OCI-LY3 (cell line): Measurements from ENCODE around the gene TBX2.

Source experiments
- H2AFZ ChIP-seq: fragments of 200-600, 300-600 bp; shearing (Covaris generic); 2 replicates; pipeline ENCODE4 v1.6.0; 2014; ENCODE audit warnings: antibody characterized with exemption, low read depth, low read length
- H3K27ac ChIP-seq: fragments of 200-600, 300-600 bp; sonication (generic); 2 replicates; pipeline ENCODE4 v1.5.1; 2014; ENCODE audit warnings: mild to moderate bottlenecking, low read length, moderate library complexity, mixed read lengths
- H3K27me3 ChIP-seq: fragments of 200-600, 300-600 bp; sonication (generic); 2 replicates; pipeline ENCODE4 v1.6.1; 2014; ENCODE audit warnings: low read depth, low read length, mixed read lengths
- H3K36me3 ChIP-seq: fragments of 200-600, 300-600 bp; sonication (generic); replicated peaks from 2 replicates; pipeline ENCODE3; 2014; ENCODE audit warnings: low read depth, low read length, mixed read lengths
- H3K4me1 ChIP-seq: fragments of 300-600, 200-600 bp; sonication (generic); 2 replicates; pipeline ENCODE4 v1.6.1; 2014; ENCODE audit warnings: low read length, mixed read lengths
- H3K4me2 ChIP-seq: fragments of 200-600, 300-600 bp; sonication (generic); 2 replicates; pipeline ENCODE4 v1.6.1; 2014; ENCODE audit warnings: low read length, mixed read lengths
- H3K4me3 ChIP-seq: fragments of 300-600, 200-600 bp; sonication (generic); 2 replicates; pipeline ENCODE4 v1.5.1; 2014; ENCODE audit warnings: antibody characterized with exemption, mild to moderate bottlenecking, low read length, moderate library complexity
- H3K79me2 ChIP-seq: fragments of 300-600, 200-600 bp; shearing (Covaris generic); 2 replicates; pipeline ENCODE4 v1.6.1; 2014; ENCODE audit warnings: mild to moderate bottlenecking, low read length, mixed read lengths
- H3K9ac ChIP-seq: fragments of 300-600, 200-600 bp; shearing (Covaris generic); 2 replicates; pipeline ENCODE4 v1.6.0; 2014; ENCODE audit warnings: mild to moderate bottlenecking, low read length, moderate library complexity
- H3K9me3 ChIP-seq: fragments of 200-600, 300-600 bp; shearing (Covaris generic); 2 replicates; pipeline ENCODE4 v1.6.1; 2014; ENCODE audit warnings: low read length, mixed read lengths; ENCODE audit not compliant: insufficient read depth
- H4K20me1 ChIP-seq: fragments of 200-600, 300-600 bp; sonication (generic); 2 replicates; pipeline ENCODE4 v1.6.1; 2016; ENCODE audit warnings: low read length, mixed read lengths; ENCODE audit not compliant: insufficient read depth
- EZH2phosphoT487 ChIP-seq: fragments of 200-600 bp; shearing (Covaris generic); IDR thresholded peaks from 2 replicates; pipeline ENCODE4 v1.6.1; 2018; ENCODE audit warnings: antibody characterized with exemption, mixed run types, low read depth
- TF ChIP-seq, protein P1 (sequence below): fragments of 200-600, 300-600 bp; sonication (generic); IDR thresholded peaks from 2 replicates; pipeline ENCODE4 v1.5.1; 2014; ENCODE audit warnings: antibody characterized with exemption, low read length, low read depth

The TBX2 gene

DNA sequence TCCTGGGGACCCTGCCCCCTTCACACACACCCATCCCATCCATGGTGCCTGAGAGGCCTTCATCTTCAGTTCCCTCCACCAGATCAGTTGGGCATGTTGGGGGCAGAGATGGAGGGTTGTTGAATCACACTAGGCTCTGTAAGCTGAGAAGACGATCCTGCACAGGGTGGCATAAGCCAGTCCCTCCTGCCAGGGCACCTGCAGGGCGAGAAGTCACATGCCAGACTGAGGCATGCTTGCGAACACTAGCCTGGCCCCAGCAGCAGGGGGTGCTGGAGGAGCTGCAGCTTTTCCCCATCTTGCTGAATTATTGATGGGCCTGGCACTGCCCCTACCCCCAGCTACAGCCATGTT is 6.1 kb upstream of the TBX2 start:
- Histone ChIP-seq H3K79me2 (no peaks in the 10 kb centered on the region), H3K4me2 (no peak overlapping the region), H2AFZ (no peak overlapping the region), H3K27ac (no peak overlapping the region), H3K9ac (no peak overlapping the region), H3K4me1 (0 out of 2 replicates have a peak, but pooled peaks cover 3% of the 10 kb centered on the region), H4K20me1 (no peaks in the 10 kb centered on the region), H3K36me3 (no peaks in the 10 kb centered on the region), H3K27me3 (no peaks in the 10 kb centered on the region), H3K9me3 (no peaks in the 10 kb centered on the region), H3K4me3 (no peak overlapping the region)
- no peak for TF ChIP-seq EZH2phosphoT487
- TF ChIP-seq, protein P1, sequence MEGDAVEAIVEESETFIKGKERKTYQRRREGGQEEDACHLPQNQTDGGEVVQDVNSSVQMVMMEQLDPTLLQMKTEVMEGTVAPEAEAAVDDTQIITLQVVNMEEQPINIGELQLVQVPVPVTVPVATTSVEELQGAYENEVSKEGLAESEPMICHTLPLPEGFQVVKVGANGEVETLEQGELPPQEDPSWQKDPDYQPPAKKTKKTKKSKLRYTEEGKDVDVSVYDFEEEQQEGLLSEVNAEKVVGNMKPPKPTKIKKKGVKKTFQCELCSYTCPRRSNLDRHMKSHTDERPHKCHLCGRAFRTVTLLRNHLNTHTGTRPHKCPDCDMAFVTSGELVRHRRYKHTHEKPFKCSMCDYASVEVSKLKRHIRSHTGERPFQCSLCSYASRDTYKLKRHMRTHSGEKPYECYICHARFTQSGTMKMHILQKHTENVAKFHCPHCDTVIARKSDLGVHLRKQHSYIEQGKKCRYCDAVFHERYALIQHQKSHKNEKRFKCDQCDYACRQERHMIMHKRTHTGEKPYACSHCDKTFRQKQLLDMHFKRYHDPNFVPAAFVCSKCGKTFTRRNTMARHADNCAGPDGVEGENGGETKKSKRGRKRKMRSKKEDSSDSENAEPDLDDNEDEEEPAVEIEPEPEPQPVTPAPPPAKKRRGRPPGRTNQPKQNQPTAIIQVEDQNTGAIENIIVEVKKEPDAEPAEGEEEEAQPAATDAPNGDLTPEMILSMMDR: peak; percentile 32

DNA sequence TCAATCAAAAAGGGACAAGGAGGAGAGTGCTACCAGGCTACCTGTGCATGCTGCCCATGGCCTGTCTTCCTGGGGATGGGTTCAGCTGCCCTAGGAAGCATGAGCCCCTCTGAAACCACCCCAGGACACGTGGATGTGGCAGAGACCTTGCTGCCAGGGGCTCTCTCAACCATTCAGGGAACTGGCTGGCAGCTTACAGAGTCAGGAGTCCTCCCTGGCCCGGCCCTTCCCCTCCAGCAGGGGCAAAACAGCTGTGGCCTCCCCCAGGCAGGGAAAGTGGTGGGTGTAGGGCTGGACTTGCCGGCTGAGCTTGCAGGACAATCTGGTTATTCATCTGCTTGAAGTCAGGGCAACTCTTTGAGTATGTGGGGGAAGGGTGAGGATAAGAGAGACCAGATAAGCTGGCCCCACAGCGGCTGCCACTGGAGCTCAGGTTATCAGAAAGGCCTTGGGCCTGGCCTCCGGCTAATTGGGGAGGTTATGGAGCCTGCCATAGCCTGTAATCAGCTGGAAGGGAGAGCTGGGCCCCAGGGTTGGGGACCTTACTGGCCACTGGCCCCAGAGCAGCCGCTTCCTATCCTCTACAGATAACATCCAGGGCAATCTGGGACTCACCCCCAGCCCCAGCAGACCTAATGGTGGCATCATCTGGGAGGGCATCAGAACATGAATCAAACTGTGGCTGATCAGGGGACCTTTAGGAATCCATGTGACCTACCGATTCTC is 5.6 kb upstream of the TBX2 start:
- H2AFZ ChIP-seq: no peak overlapping the region
- no peaks in the 10 kb centered on the region for H3K27me3 ChIP-seq
- H4K20me1 ChIP-seq: no peaks in the 10 kb centered on the region
- H3K4me3 ChIP-seq: no peak overlapping the region
- no peak overlapping the region for H3K27ac ChIP-seq
- no peak overlapping the region for H3K4me2 ChIP-seq
- no peak overlapping the region for H3K9ac ChIP-seq
- H3K4me1 ChIP-seq: 0 out of 2 replicates have a peak, but pooled peaks cover 3% of the 10 kb centered on the region
- no peak for TF ChIP-seq EZH2phosphoT487
- TF ChIP-seq, protein P1: no peak
- H3K79me2 ChIP-seq: no peaks in the 10 kb centered on the region
- H3K9me3 ChIP-seq: no peaks in the 10 kb centered on the region
- H3K36me3 ChIP-seq: no peaks in the 10 kb centered on the region

DNA sequence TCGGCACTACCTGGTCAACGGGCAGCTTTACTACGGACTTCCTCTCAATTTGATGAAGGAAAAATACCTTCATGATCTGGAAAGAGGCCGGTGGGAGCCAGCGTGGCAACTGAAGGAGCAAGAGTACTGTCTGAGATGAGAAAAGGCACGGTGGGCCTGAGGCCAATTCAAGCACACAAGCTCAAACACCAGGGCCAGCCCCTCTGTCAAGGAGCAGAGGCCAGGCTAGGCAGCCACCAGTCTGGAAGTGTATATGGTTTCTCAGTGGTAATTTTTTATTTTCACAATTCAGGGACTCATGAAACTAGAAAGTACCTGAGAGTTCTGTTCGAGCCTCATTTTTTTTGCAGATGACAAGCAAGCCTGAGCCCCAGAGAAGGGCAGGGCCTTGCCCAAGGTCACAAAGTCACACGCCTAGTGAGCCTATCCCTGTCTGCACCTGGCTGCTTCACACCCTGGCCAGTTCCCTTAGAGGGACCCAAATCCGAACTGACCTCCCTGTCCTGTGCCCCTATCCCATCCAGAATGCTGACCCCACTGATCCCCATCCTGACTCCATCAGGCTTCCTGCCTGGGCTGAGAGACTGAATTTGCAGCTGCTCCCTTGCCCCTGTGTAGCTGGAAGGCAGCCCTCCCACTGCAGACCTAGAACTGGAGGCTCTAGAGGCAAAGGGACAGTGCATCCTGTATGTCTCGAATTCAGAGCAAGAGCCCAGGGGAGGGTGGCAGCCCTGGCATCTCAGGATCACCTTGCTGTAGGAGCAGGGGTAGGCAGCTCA is 4.8 kb upstream of the TBX2 start:
- no peaks in the 10 kb centered on the region for H3K79me2 ChIP-seq
- H3K27ac ChIP-seq: no peak overlapping the region
- no peak for TF ChIP-seq EZH2phosphoT487
- no peaks in the 10 kb centered on the region for H3K27me3 ChIP-seq
- no peaks in the 10 kb centered on the region for H3K9me3 ChIP-seq
- no peak overlapping the region for H3K9ac ChIP-seq
- no peaks in the 10 kb centered on the region for H3K36me3 ChIP-seq
- no peaks in the 10 kb centered on the region for H4K20me1 ChIP-seq
- H3K4me2 ChIP-seq: no peak overlapping the region
- H3K4me3 ChIP-seq: no peak overlapping the region
- H2AFZ ChIP-seq: no peak overlapping the region
- H3K4me1 ChIP-seq: 0 out of 2 replicates have a peak, but pooled peaks cover under 1% of the 10 kb centered on the region

DNA sequence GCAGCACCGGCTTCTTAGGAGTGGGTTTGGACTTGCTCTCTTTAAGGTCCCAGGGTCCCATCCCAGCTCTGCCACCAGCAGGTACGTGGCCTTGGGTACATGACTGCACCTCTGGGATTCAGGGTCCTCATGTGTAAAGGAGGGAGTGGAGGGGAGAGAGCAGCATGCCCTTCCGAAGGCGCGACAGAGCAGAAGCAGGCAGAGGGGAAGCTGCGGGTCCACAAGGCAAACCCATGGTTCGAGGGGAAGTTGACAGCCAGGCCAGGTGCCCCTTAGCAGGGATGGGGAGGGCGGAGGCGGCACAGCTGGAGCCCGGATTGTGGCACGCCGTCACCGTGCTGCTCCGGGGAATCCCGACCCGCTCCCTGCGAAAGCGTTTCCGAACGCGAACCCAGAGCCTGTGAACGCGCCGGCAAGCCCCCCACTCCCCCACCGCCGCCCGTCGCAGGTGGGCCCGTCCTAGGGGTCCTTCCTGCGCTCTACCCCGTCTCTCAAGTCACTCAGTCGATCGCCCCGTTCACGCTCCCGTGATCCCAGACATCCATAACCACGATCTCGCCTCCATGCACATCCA is 4.1 kb upstream of the TBX2 start:
- H3K27ac ChIP-seq: no peak overlapping the region
- no peaks in the 10 kb centered on the region for H3K79me2 ChIP-seq
- no peaks in the 10 kb centered on the region for H4K20me1 ChIP-seq
- no peak overlapping the region for H3K9ac ChIP-seq
- no peaks in the 10 kb centered on the region for H3K9me3 ChIP-seq
- no peak overlapping the region for H3K4me2 ChIP-seq
- no peaks in the 10 kb centered on the region for H3K4me1 ChIP-seq
- no peaks in the 10 kb centered on the region for H3K27me3 ChIP-seq
- no peak overlapping the region for H2AFZ ChIP-seq
- no peak overlapping the region for H3K4me3 ChIP-seq
- TF ChIP-seq, protein P1: no peak
- no peak for TF ChIP-seq EZH2phosphoT487
- no peaks in the 10 kb centered on the region for H3K36me3 ChIP-seq
